NCI-H2029 treated with DMSO at 0.1 percent for 48 hours (cell line): Measurements from ENCODE around the gene ZNHIT2.
"Not testable (repeated sequence)": the region's sequence is repeated elsewhere in the genome, so short reads cannot be mapped to it uniquely, and the experiment has no call there.

ENCODE experiments used
- DNase-seq: peaks from one replicate; lab custom pipeline; 2025; lab: John Stamatoyannopoulos, UW

ZNHIT2 gene

GRCh38 chr11:65119670-65119995 lies 2.1 kb upstream of the ZNHIT2 start:
- no peak for DNase-seq

GRCh38 chr11:65118891-65119669 lies 1.6 kb upstream of the ZNHIT2 start:
- not testable (repeated sequence) for DNase-seq

- no peak for DNase-seq
These were observed 766 bp upstream of the ZNHIT2 start for GRCh38 chr11:65118097-65118837.

GRCh38 chr11:65116370-65117205 lies 913 bp downstream of the ZNHIT2 start:
- no peak for DNase-seq

GRCh38 chr11:65115361-65116082 lies 2.0 kb downstream of the ZNHIT2 start:
- no peak for DNase-seq

- no peak for DNase-seq
These were observed 2.8 kb downstream of the ZNHIT2 start for GRCh38 chr11:65114538-65115171.

- no peak for DNase-seq
These were observed 3.7 kb downstream of the ZNHIT2 start for GRCh38 chr11:65113839-65114238.

- no peak for DNase-seq
These were observed 4.1 kb downstream of the ZNHIT2 start for GRCh38 chr11:65113361-65113756.

- DNase-seq: no peak
These were observed 4.7 kb downstream of the ZNHIT2 start for GRCh38 chr11:65112546-65113360.

- DNase-seq: peak; percentile 57
These were observed 5.6 kb downstream of the ZNHIT2 start, which contains the start of gene TM7SF2 for GRCh38 chr11:65111744-65112545. Gene TM7SF2, plus strand, starts transcription at chr11:65111872. Its CDS starts 144 bp downstream, at chr11:65112016.

GRCh38 chr11:65111159-65111743 lies 6.2 kb downstream of the ZNHIT2 start:
- DNase-seq: no peak

GRCh38 chr11:65110354-65110861 lies 7.1 kb downstream of the ZNHIT2 start:
- DNase-seq: peak; percentile 72

GRCh38 chr11:65109231-65110198 lies 8.0 kb downstream of the ZNHIT2 start:
- DNase-seq: no peak

GRCh38 chr11:65108469-65109123 lies 8.9 kb downstream of the ZNHIT2 start:
- DNase-seq: no peak

GRCh38 chr11:65107751-65108468 lies 9.6 kb downstream of the ZNHIT2 start:
- no peak for DNase-seq

- DNase-seq: no peak
These were observed 10.4 kb downstream of the ZNHIT2 start for GRCh38 chr11:65107078-65107477.

- DNase-seq: no peak
These were observed 12.9 kb downstream of the ZNHIT2 start for GRCh38 chr11:65104628-65105027.
